H1 (cell line): ENCODE data around the gene AP1S3. TPM values are rescaled to one million over a fixed set of nuclear protein-coding genes. Genes with fewer than 3 reads are reported as not detected.

Experiments
- ATF3 ChIP-seq: IDR thresholded peaks from 2 replicates; pipeline ENCODE4 v1.6.1; 2011; ENCODE audit warnings: low read depth, mild to moderate bottlenecking, low read length; ENCODE audit not compliant: insufficient read depth
- BRCA1 ChIP-seq: IDR thresholded peaks from 2 replicates; pipeline ENCODE4 v1.6.1; 2012; ENCODE audit warnings: low read depth, low read length, improper control_type of control experiment
- CHD7 ChIP-seq: fragments of 300-600 bp; sonication (generic); IDR thresholded peaks from 2 replicates; pipeline ENCODE4 v1.7.1; 2012; ENCODE audit warnings: low read length, moderate library complexity, mild to moderate bottlenecking, inconsistent platforms; ENCODE audit not compliant: insufficient replicate concordance
- CREB1 ChIP-seq: IDR thresholded peaks from 2 replicates; pipeline ENCODE4 v1.6.1; 2012; ENCODE audit warnings: inconsistent platforms
- EP300 ChIP-seq, 2 experiments: IDR thresholded peaks; 1 replicate in 1 of 2; 2 replicates in 1 of 2; pipeline ENCODE4 v1.6.1; 2011 to 2012; ENCODE audit warnings: low read depth in 2 of 2, low read length in 2 of 2, mild to moderate bottlenecking in 2 of 2, borderline replicate concordance in 1 of 2, inconsistent platforms in 1 of 2, moderate library complexity in 1 of 2
- GABPA ChIP-seq: IDR thresholded peaks from 2 replicates; pipeline ENCODE4 v1.6.1; 2011; ENCODE audit warnings: mild to moderate bottlenecking, low read length, moderate library complexity, borderline replicate concordance; ENCODE audit not compliant: insufficient read depth
- KDM5A ChIP-seq: fragments of 200-600 bp; IDR thresholded peaks from 2 replicates; pipeline ENCODE4 v1.7.1; 2012; ENCODE audit warnings: mild to moderate bottlenecking, low read length, inconsistent platforms, mixed read lengths
- MAFK ChIP-seq: IDR thresholded peaks from 2 replicates; pipeline ENCODE4 v1.6.1; 2012; ENCODE audit warnings: low read depth, mild to moderate bottlenecking, improper control_type of control experiment, low read length
- POLR2A ChIP-seq, 2 experiments: IDR thresholded peaks; 1 replicate in 1 of 2; 2 replicates in 1 of 2; pipeline ENCODE4 v1.6.1; 2011; ENCODE audit warnings: low read depth in 2 of 2, low read length in 2 of 2, mild to moderate bottlenecking in 2 of 2; ENCODE audit errors: control extremely low read depth in 1 of 2
- RAD21 ChIP-seq, 2 experiments: IDR thresholded peaks in 1 of 2; conservative IDR thresholded peaks in 1 of 2; 2 replicates each; pipeline ENCODE4 v1.6.1; 2011; ENCODE audit warnings: low read depth in 2 of 2, low read length in 2 of 2, improper control_type of control experiment in 1 of 2, inconsistent platforms in 1 of 2, mild to moderate bottlenecking in 1 of 2, moderate library complexity in 1 of 2
- RBBP5 ChIP-seq: IDR thresholded peaks from 2 replicates; pipeline ENCODE4 v1.7.1; 2012; ENCODE audit warnings: low read depth, mild to moderate bottlenecking, inconsistent platforms, low read length, moderate library complexity, borderline replicate concordance
- SP1 ChIP-seq: IDR thresholded peaks from 2 replicates; pipeline ENCODE4 v1.6.1; 2011; ENCODE audit warnings: low read depth, low read length
- polyA plus RNA-seq, 7 experiments: library from polyadenylated mRNA; depleted of rRNA in 3 of 7; stranded (reverse) in 5 of 7; unstranded in 2 of 7; fragments of >200 nt in 5 of 7; fragments of 200-250 nt in 2 of 7; gene quantifications; 1 replicate in 5 of 7; 2 replicates in 1 of 7; 4 replicates in 1 of 7; pipeline versions ENCODE4 v1.2.1 to v1.2.3, GENCODE V29; 2011 to 2013; ENCODE audit warnings: missing spikeins in 2 of 7, mixed read lengths in 2 of 7
- total RNA-seq: library from RNA; stranded (reverse); fragmentation: NEBNext Ultra II Directional; extraction: Animal tissue kit (Norgen Biotek cat#: 25700); gene quantifications from 2 replicates; pipeline ENCODE4 v1.2.1, GENCODE V29; 2021

The AP1S3 gene
- total and polyA plus RNA-seq, 2 of the 8 experiments (the other 6 are each of a cell fraction or from before 2014, with no cell fraction given): 3.9 to 20.2 TPM

- no peak for TF ChIP-seq CHD7
- TF ChIP-seq POLR2A (IDR thresholded peaks at IDR 0.05; ENCODE audit: control extremely low read depth in 1 of 2, low read depth in 2 of 2, low read length in 2 of 2): no peak
- TF ChIP-seq KDM5A: no peak
- TF ChIP-seq SP1: no peak
- TF ChIP-seq MAFK: no peak
- TF ChIP-seq GABPA: no peak
- TF ChIP-seq RBBP5: no peak
- TF ChIP-seq RAD21 (IDR thresholded peaks at IDR 0.05 in 1 of 2, conservative IDR thresholded peaks at IDR 0.05 in 1 of 2; ENCODE audit: low read depth in 2 of 2, low read length in 2 of 2): no peak
- no peak for TF ChIP-seq EP300 (IDR thresholded peaks at IDR 0.05; ENCODE audit: borderline replicate concordance in 1 of 2, low read depth in 2 of 2, low read length in 2 of 2)
- no peak for TF ChIP-seq ATF3
- no peak for TF ChIP-seq CREB1
- no peak for TF ChIP-seq BRCA1
Measured at GRCh38 chr2:223824301-223824700, 13.1 kb downstream of the AP1S3 start (continued).
